ENCODE data around the gene UIMC1. TPM values are rescaled to one million over a fixed set of nuclear protein-coding genes. Genes with fewer than 3 reads are reported as not detected.
"Not testable (repeated sequence)": the region's sequence is repeated elsewhere in the genome, so short reads cannot be mapped to it uniquely, and the experiment has no call there.

UIMC1 gene
- total and polyA plus RNA-seq, 2 of the 4 experiments (the other 2 are of a cell fraction), result 19.5 to 27.6 TPM

GRCh38 chr5:176999526-176999925, 7.1 kb downstream of the UIMC1 start:
- dilution Hi-C loops (cut with HindIII; ENCODE audit: low sequenced_read_pairs, unreplicated experiment), result not testable (repeated sequence)

More at GRCh38 chr5:176999526-176999925, 7.1 kb downstream of the UIMC1 start:
- Histone ChIP-seq H3K9me1 (ENCODE audit: insufficient read depth, low read length) (peaks cover 22% of the 10 kb centered on the region), H4K20me1 (ENCODE audit: insufficient read depth, low read length) (peaks cover 78% of the 10 kb centered on the region), H3K79me1 (ENCODE audit: low read depth in 1 of 2, low read length in 2 of 2) (peaks cover 16 to 67% of the 10 kb centered on the region in 2 experiments), H3K4me1 (ENCODE audit: control insufficient read depth, insufficient read depth, low read length) (peaks cover 11% of the 10 kb centered on the region)
- H3K23ac ChIP-seq (ENCODE audit: low read depth, low read length); H3K9ac ChIP-seq (ENCODE audit: low read depth, low read length); H3K27ac ChIP-seq (ENCODE audit: insufficient read depth, low read length); CTCF ChIA-PET; H3K27me3 ChIP-seq (ENCODE audit: control insufficient read depth, insufficient read depth, low read length); H4K8ac ChIP-seq (ENCODE audit: low read depth in 2 of 2, low read length in 2 of 2); H3K9me3 ChIP-seq (ENCODE audit: control insufficient read depth, insufficient read depth, low read length); DNase-seq; H3K56ac ChIP-seq (ENCODE audit: extremely low read depth, insufficient read depth, low read length); H2BK20ac ChIP-seq (ENCODE audit: low read depth, low read length); H3K4me3 ChIP-seq (ENCODE audit: insufficient read depth, low read depth, low read length); H2BK15ac ChIP-seq (ENCODE audit: low read depth, low read length); H2BK120ac ChIP-seq (ENCODE audit: low read depth, low read length); H2AFZ ChIP-seq (replicated peaks; ENCODE audit: low read length, poor library complexity); H3K18ac ChIP-seq (ENCODE audit: low read depth, low read length); POLR2A ChIA-PET (ENCODE audit: unreplicated experiment); H2AK9ac ChIP-seq (replicated peaks; ENCODE audit: low read depth, low read length, poor library complexity); H3K14ac ChIP-seq (replicated peaks; ENCODE audit: low read depth, low read length); H3K4ac ChIP-seq (ENCODE audit: low read depth, low read length); in situ Hi-C loops (cut with MboI; ENCODE audit: low sequenced_read_pairs); H2BK5ac ChIP-seq (ENCODE audit: low read depth, low read length, poor library complexity, severe bottlenecking); intact Hi-C loops (cut with micrococcal nuclease); H4K91ac ChIP-seq (ENCODE audit: insufficient read depth, low read depth, low read length); ATAC-seq (ENCODE audit: low read depth); H4K5ac ChIP-seq (ENCODE audit: low read depth, low read length); H2AK5ac ChIP-seq (ENCODE audit: low read depth, low read length); H3K36me3 ChIP-seq (ENCODE audit: control insufficient read depth, insufficient read depth, low read length); BruUV-seq (replicated peaks); H3K4me2 ChIP-seq (ENCODE audit: low read depth, low read length): not testable (repeated sequence)

All from IMR-90 (cell line).